Esophagus muscularis mucosa (tissue), 4 donors: ENCODE results near the gene SMLR1. TPM values are rescaled to one million over a fixed set of nuclear protein-coding genes. Genes with fewer than 3 reads are reported as not detected.

Experiments
- DNase-seq: peaks from one replicate; pipeline ENCODE4 v3.0.0-alpha.2; 2017; ENCODE audit errors: extremely low spot score
- H3K27ac ChIP-seq, 4 donors: fragments of 200-600 bp; sonication (generic); replicated peaks in 1 of 4; 1 replicate in 3 of 4; 2 replicates in 1 of 4; pipeline ENCODE4 v1.5.1; 2016 to 2019; ENCODE audit warnings: mild to moderate bottlenecking in 1 of 4
- H3K27me3 ChIP-seq, 4 donors: fragments of 200-600 bp; sonication (generic); one replicate each; pipeline versions ENCODE4 v1.5.1 to v1.6.0; 2016 to 2019
- H3K36me3 ChIP-seq, 4 donors: fragments of 200-600 bp; sonication (generic); one replicate each; pipeline ENCODE4 v1.5.1; 2016 to 2019
- H3K4me1 ChIP-seq, 4 donors: fragments of 200-600 bp; sonication (generic); one replicate each; pipeline ENCODE4 v1.5.1; 2016 to 2019
- H3K4me3 ChIP-seq, 4 donors: fragments of 200-600 bp; sonication (generic); 1 replicate in 2 of 4; 2 replicates in 2 of 4; pipeline ENCODE4 v1.5.1; 2016 to 2019; ENCODE audit warnings: mild to moderate bottlenecking in 4 of 4, moderate library complexity in 1 of 4
- H3K9me3 ChIP-seq, 4 donors: fragments of 200-600 bp; sonication (generic); 1 replicate in 3 of 4; 2 replicates in 1 of 4; pipeline ENCODE4 v1.5.1; 2016 to 2019
- EP300 ChIP-seq: sonication (generic); formaldehyde crosslinking; IDR thresholded peaks from one replicate; pipeline ENCODE4 v1.6.1; 2017; ENCODE audit warnings: antibody characterized with exemption
- POLR2A ChIP-seq: fragments of 450-650 bp; IDR thresholded peaks from one replicate; pipeline ENCODE4 v1.6.1; 2017; ENCODE audit warnings: antibody characterized with exemption, moderate library complexity, mild to moderate bottlenecking, low read depth
- POLR2AphosphoS5 ChIP-seq, 2 donors: sonication (generic); formaldehyde crosslinking; IDR thresholded peaks; one replicate each; pipeline ENCODE4 v1.6.1; 2017; ENCODE audit warnings: antibody characterized with exemption in 2 of 2
- WGBS: methylation state at CpG from one replicate; pipeline ENCODE4 v1.1.5; 2018; 5-methylcytosine and 5-hydroxymethylcytosine counted together
- intact Hi-C: fragments of 100-400 bp; cut with DNase I; formaldehyde crosslinking; loops from one replicate; pipeline ENCODE4 v1.15.1; 2023
- total RNA-seq, 4 donors: library from RNA; depleted of rRNA; stranded (reverse); fragments of >200 nt; gene quantifications; one replicate each; pipeline versions ENCODE4 v1.1.0 to v1.2.1, GENCODE V29; 2016
- TF ChIP-seq, protein P1 (sequence below), 3 experiments: fragments of 200-600 bp in 2 of 3; fragments of 450-650 bp in 1 of 3; sonication (generic) in 2 of 3; IDR thresholded peaks; one replicate each; pipeline ENCODE4 v1.5.1; 2017 to 2019; ENCODE audit warnings: antibody characterized with exemption in 3 of 3, mild to moderate bottlenecking in 2 of 3, moderate library complexity in 1 of 3

The SMLR1 gene
- total RNA-seq, 4 donors from 2014 or later = not detected

GRCh38 chr6:130865793-130866192, 38.6 kb downstream of the SMLR1 start:
- TF ChIP-seq, protein P1, sequence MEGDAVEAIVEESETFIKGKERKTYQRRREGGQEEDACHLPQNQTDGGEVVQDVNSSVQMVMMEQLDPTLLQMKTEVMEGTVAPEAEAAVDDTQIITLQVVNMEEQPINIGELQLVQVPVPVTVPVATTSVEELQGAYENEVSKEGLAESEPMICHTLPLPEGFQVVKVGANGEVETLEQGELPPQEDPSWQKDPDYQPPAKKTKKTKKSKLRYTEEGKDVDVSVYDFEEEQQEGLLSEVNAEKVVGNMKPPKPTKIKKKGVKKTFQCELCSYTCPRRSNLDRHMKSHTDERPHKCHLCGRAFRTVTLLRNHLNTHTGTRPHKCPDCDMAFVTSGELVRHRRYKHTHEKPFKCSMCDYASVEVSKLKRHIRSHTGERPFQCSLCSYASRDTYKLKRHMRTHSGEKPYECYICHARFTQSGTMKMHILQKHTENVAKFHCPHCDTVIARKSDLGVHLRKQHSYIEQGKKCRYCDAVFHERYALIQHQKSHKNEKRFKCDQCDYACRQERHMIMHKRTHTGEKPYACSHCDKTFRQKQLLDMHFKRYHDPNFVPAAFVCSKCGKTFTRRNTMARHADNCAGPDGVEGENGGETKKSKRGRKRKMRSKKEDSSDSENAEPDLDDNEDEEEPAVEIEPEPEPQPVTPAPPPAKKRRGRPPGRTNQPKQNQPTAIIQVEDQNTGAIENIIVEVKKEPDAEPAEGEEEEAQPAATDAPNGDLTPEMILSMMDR (IDR thresholded peaks at IDR 0.05) = no peak
- TF ChIP-seq POLR2A = no peak
- no peak for TF ChIP-seq EP300
- TF ChIP-seq POLR2AphosphoS5 (IDR thresholded peaks at IDR 0.05) = no peak
- H3K36me3 ChIP-seq = peaks cover 8 to 77% (median 38%) of the 10 kb centered on the region in 4 donors
- no peaks in the 10 kb centered on the region for H3K27me3 ChIP-seq
- intact Hi-C loops = no loop called here
- WGBS = 88% methylated on average over 4 of the region's 4 CpGs
- H3K9me3 ChIP-seq = no peaks in the 10 kb centered on the region
- no peaks in the 10 kb centered on the region for H3K4me1 ChIP-seq
- DNase-seq = no peak
- H3K27ac ChIP-seq = no peak overlapping the region
- no peak overlapping the region for H3K4me3 ChIP-seq

- H3K27ac ChIP-seq = no peak overlapping the region
- H3K4me3 ChIP-seq = no peak overlapping the region
- 98% methylated on average over 10 of the region's 10 CpGs for WGBS
- H3K27me3 ChIP-seq = no peaks in the 10 kb centered on the region
- H3K4me1 ChIP-seq = no peaks in the 10 kb centered on the region
- H3K9me3 ChIP-seq = no peaks in the 10 kb centered on the region
- H3K36me3 ChIP-seq = peaks cover 0 to 44% (median 23%) of the 10 kb centered on the region in 4 donors
- intact Hi-C loops = loop anchor here (10.0 kb wide), 1 partner anchor 545 kb away; no protein-coding TSS in a partner anchor
- no peak for TF ChIP-seq POLR2AphosphoS5 (IDR thresholded peaks at IDR 0.05)
- TF ChIP-seq, protein P1 (IDR thresholded peaks at IDR 0.05) = no peak
- DNase-seq = no peak
Observed at GRCh38 chr6:130869681-130870080, 42.5 kb downstream of the SMLR1 start.

GRCh38 chr6:130870179-130870880, 43.1 kb downstream of the SMLR1 start:
- Histone ChIP-seq H3K9me3 (no peaks in the 10 kb centered on the region), H3K4me1 (no peaks in the 10 kb centered on the region), H3K36me3 (peaks cover 0 to 40% (median 16%) of the 10 kb centered on the region in 4 donors), H3K4me3 (no peak overlapping the region), H3K27ac (no peak overlapping the region), H3K27me3 (no peaks in the 10 kb centered on the region)
- DNase-seq = no peak
- intact Hi-C loops = loop anchor here (10.0 kb wide), 1 partner anchor 546 kb away; no protein-coding TSS in a partner anchor
- WGBS = 91% methylated on average over 9 of the region's 9 CpGs
- TF ChIP-seq, protein P1 (IDR thresholded peaks at IDR 0.05) = no peak
- TF ChIP-seq POLR2A = no peak
- TF ChIP-seq POLR2AphosphoS5 (IDR thresholded peaks at IDR 0.05) = no peak
- TF ChIP-seq EP300 = no peak

GRCh38 chr6:130872250-130873095, 45.3 kb downstream of the SMLR1 start:
- Histone ChIP-seq H3K27ac (no peak overlapping the region), H3K36me3 (peaks cover 0 to 29% (median 3%) of the 10 kb centered on the region in 4 donors), H3K4me1 (no peaks in the 10 kb centered on the region), H3K4me3 (no peak overlapping the region), H3K27me3 (no peaks in the 10 kb centered on the region), H3K9me3 (no peaks in the 10 kb centered on the region)
- TF ChIP-seq EP300 (no peak), POLR2A (no peak), POLR2AphosphoS5 (IDR thresholded peaks at IDR 0.05) (no peak)
- TF ChIP-seq, protein P1 (IDR thresholded peaks at IDR 0.05) = peak; percentile 53 to 81 (median 74)
- DNase-seq = no peak
- WGBS = 72% methylated on average over 8 of the region's 8 CpGs
- intact Hi-C loops = loop anchor here (10.0 kb wide), 1 partner anchor 548 kb away; no protein-coding TSS in a partner anchor
